Breast epithelium (tissue), 3 donors: ENCODE measurements around the gene PRDM2.

Source experiments
- CTCF ChIP-seq, 3 donors: fragments of 450-650 bp; IDR thresholded peaks; one replicate each; pipeline ENCODE4 v1.5.1; 2016 to 2017; ENCODE audit warnings: antibody characterized with exemption in 3 of 3, mild to moderate bottlenecking in 3 of 3, moderate library complexity in 3 of 3
- POLR2A ChIP-seq: fragments of 450-650 bp; IDR thresholded peaks from one replicate; pipeline ENCODE4 v1.6.1; 2016; ENCODE audit warnings: antibody characterized with exemption, mild to moderate bottlenecking, moderate library complexity
- POLR2AphosphoS5 ChIP-seq, 3 donors: sonication (generic); formaldehyde crosslinking; IDR thresholded peaks; one replicate each; pipeline ENCODE4 v1.6.1; 2017; ENCODE audit warnings: antibody characterized with exemption in 3 of 3

- no peak for TF ChIP-seq CTCF (IDR thresholded peaks at IDR 0.05)
- no peak for TF ChIP-seq POLR2A
- TF ChIP-seq POLR2AphosphoS5 (IDR thresholded peaks at IDR 0.05): no peak
Measured at GRCh38 chr1:13714851-13715250, 14.9 kb downstream of the PRDM2 start.
